CD14-positive monocyte (primary cell): Measurements from ENCODE around the gene GINS1. TPM values are rescaled to one million over a fixed set of nuclear protein-coding genes. Genes with fewer than 3 reads are reported as not detected.

Experiments
- DNase-seq, 3 donors: peaks; one replicate each; pipeline ENCODE4 v3.0.0-alpha.2; 2011 to 2022
- H2AFZ ChIP-seq: 2 replicates; pipeline ENCODE4 v1.6.0; 2012; ENCODE audit warnings: mild to moderate bottlenecking, low read depth, low read length, inconsistent platforms; ENCODE audit not compliant: insufficient read depth, poor library complexity, severe bottlenecking
- H3K27ac ChIP-seq, 2 donors: 1 replicate in 1 of 2; 2 replicates in 1 of 2; pipeline ENCODE4 v1.5.1; 2012 to 2013; ENCODE audit warnings: low read length in 2 of 2, control low read depth in 1 of 2, inconsistent platforms in 1 of 2, low read depth in 1 of 2, mild to moderate bottlenecking in 1 of 2
- H3K27me3 ChIP-seq, 2 donors: one replicate each; pipeline versions ENCODE4 v1.6.0 to v1.6.1; 2011 to 2013; ENCODE audit warnings: low read length in 2 of 2; ENCODE audit not compliant: control insufficient read depth in 2 of 2, insufficient read depth in 2 of 2
- H3K36me3 ChIP-seq, 2 donors: replicated peaks in 1 of 2; 1 replicate in 1 of 2; 2 replicates in 1 of 2; pipeline versions ENCODE4 v1.5.1 to v1.6.1; 2012 to 2013; ENCODE audit warnings: low read length in 2 of 2, control low read depth in 1 of 2, inconsistent platforms in 1 of 2, mild to moderate bottlenecking in 1 of 2; ENCODE audit not compliant: insufficient read depth in 2 of 2, control insufficient read depth in 1 of 2
- H3K4me1 ChIP-seq, 2 donors: 1 replicate in 1 of 2; 2 replicates in 1 of 2; pipeline versions ENCODE4 v1.5.1 to v1.6.1; 2012 to 2013; ENCODE audit warnings: low read length in 2 of 2, control low read depth in 1 of 2, inconsistent platforms in 1 of 2, mild to moderate bottlenecking in 1 of 2, moderate library complexity in 1 of 2; ENCODE audit not compliant: insufficient read depth in 2 of 2, control insufficient read depth in 1 of 2
- H3K4me2 ChIP-seq: replicated peaks from 2 replicates; pipeline ENCODE3; 2012; ENCODE audit warnings: low read length, moderate library complexity, mild to moderate bottlenecking; ENCODE audit not compliant: poor library complexity, severe bottlenecking; ENCODE audit errors: extremely low read depth
- H3K4me3 ChIP-seq, 3 experiments: fragments of 200-600 bp in 1 of 3; sonication (generic) in 1 of 3; replicated peaks in 1 of 3; 1 replicate in 2 of 3; 2 replicates in 1 of 3; pipeline ENCODE4 v1.5.1; 2011 to 2013; ENCODE audit warnings: low read length in 3 of 3, mild to moderate bottlenecking in 3 of 3, control low read depth in 2 of 3, low read depth in 2 of 3, inconsistent platforms in 1 of 3, moderate library complexity in 1 of 3
- H3K79me2 ChIP-seq: 2 replicates; pipeline ENCODE4 v1.6.0; 2012; ENCODE audit warnings: mild to moderate bottlenecking, control low read depth, inconsistent platforms, low read length, moderate library complexity; ENCODE audit not compliant: insufficient read depth
- H3K9ac ChIP-seq: 2 replicates; pipeline ENCODE4 v1.6.0; 2017; ENCODE audit warnings: low read length, mild to moderate bottlenecking; ENCODE audit not compliant: insufficient read depth, poor library complexity, severe bottlenecking
- H3K9me3 ChIP-seq, 2 donors: replicated peaks in 1 of 2; 1 replicate in 1 of 2; 2 replicates in 1 of 2; pipeline versions ENCODE4 v1.5.1 to v1.6.1; 2012 to 2013; ENCODE audit warnings: low read length in 2 of 2, control low read depth in 1 of 2; ENCODE audit not compliant: control insufficient read depth in 1 of 2, insufficient read depth in 1 of 2
- H4K20me1 ChIP-seq: 2 replicates; pipeline ENCODE4 v1.6.0; 2012; ENCODE audit warnings: mild to moderate bottlenecking, low read length, control low read depth, moderate library complexity; ENCODE audit not compliant: insufficient read depth
- H3K27ac Mint-ChIP-seq, 7 donors: one replicate each; pipeline ENCODE4 v1.8.0; 2020; ENCODE audit warnings: mild to moderate bottlenecking in 7 of 7, mixed read lengths in 7 of 7, moderate library complexity in 6 of 7, inconsistent platforms in 2 of 7
- H3K27me3 Mint-ChIP-seq, 3 donors: one replicate each; pipeline ENCODE4 v1.8.0; 2021 to 2022; ENCODE audit warnings: low read depth in 3 of 3, mild to moderate bottlenecking in 3 of 3, mixed read lengths in 3 of 3, moderate library complexity in 3 of 3, inconsistent platforms in 1 of 3
- H3K36me3 Mint-ChIP-seq, 2 donors: one replicate each; pipeline ENCODE4 v1.8.0; 2020; ENCODE audit warnings: mixed read lengths in 2 of 2, inconsistent platforms in 1 of 2, mild to moderate bottlenecking in 1 of 2
- H3K4me1 Mint-ChIP-seq: one replicate; pipeline ENCODE4 v1.8.0; 2020; ENCODE audit warnings: mild to moderate bottlenecking, mixed read lengths
- H3K4me3 Mint-ChIP-seq, 2 donors: one replicate each; pipeline ENCODE4 v1.8.0; 2020; ENCODE audit warnings: mild to moderate bottlenecking in 2 of 2, mixed read lengths in 2 of 2, moderate library complexity in 1 of 2
- H3K9me3 Mint-ChIP-seq, 7 donors: one replicate each; pipeline ENCODE4 v1.8.0; 2020 to 2022; ENCODE audit warnings: mixed read lengths in 7 of 7, mild to moderate bottlenecking in 6 of 7, moderate library complexity in 6 of 7, inconsistent platforms in 2 of 7
- CTCF ChIP-seq: fragments of 200-600 bp; IDR thresholded peaks from one replicate; pipeline ENCODE4 v1.8.0; 2022; ENCODE audit warnings: antibody characterized with exemption, mild to moderate bottlenecking
- WGBS: methylation state at CpG from one replicate; pipeline ENCODE4 v1.1.5; 2013; ENCODE audit warnings: missing lambda C conversion rate; ENCODE audit not compliant: insufficient coverage; 5-methylcytosine and 5-hydroxymethylcytosine counted together
- intact Hi-C, 2 donors: fragments of 100-400 bp; cut with micrococcal nuclease; formaldehyde crosslinking; loops; one replicate each; pipeline versions ENCODE4 v1.15.0 to v1.15.1; 2023
- polyA plus RNA-seq, 3 donors: library from polyadenylated mRNA; depleted of rRNA in 1 of 3; unstranded in 2 of 3; stranded (reverse) in 1 of 3; fragments of 300-500 nt in 2 of 3; fragments of >200 nt in 1 of 3; fragmentation: Illumina TruSeq in 2 of 3; gene quantifications; 1 replicate in 2 of 3; 2 replicates in 1 of 3; pipeline ENCODE4 v1.2.3, GENCODE V29; 2012 to 2021

Gene GINS1
- polyA plus RNA-seq, 3 donors = 0.16 to 0.48 (median 0.28) TPM

DNA sequence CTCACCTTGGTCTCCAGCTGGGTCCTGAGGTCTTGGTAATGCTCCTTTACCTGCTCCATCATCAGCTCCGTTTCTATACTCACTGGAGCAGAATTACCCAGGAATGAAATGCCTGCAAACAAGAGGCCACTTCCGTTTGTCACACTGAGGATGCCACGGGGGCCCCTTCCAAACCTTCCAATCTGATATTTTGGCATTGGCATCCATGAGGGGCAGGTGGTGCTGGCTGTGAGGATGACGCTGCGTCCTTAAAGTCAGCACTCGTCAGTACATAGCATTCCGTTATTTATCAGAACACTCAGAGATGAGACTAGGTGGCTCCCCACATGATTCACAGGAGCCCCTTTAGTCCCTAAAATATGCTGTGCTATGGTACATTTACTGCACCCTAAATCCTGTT is 72.7 kb downstream of the GINS1 start:
- intact Hi-C loops = no loop called here
- H3K27ac Mint-ChIP-seq = no peak overlapping the region
- H3K4me1 ChIP-seq = no peaks in the 10 kb centered on the region
- DNase-seq = no peak
- H3K9ac ChIP-seq = no peak overlapping the region
- no peak for TF ChIP-seq CTCF
- H3K4me1 Mint-ChIP-seq = no peaks in the 10 kb centered on the region
- H3K36me3 Mint-ChIP-seq = no peaks in the 10 kb centered on the region
- no peaks in the 10 kb centered on the region for H4K20me1 ChIP-seq
- H3K79me2 ChIP-seq = no peaks in the 10 kb centered on the region
- H3K9me3 ChIP-seq = no peaks in the 10 kb centered on the region
- H3K27me3 Mint-ChIP-seq = peaks cover 7 to 15% (median 8%) of the 10 kb centered on the region in 3 donors
- peaks cover 0 to 3% (median 0%) of the 10 kb centered on the region in 7 donors for H3K9me3 Mint-ChIP-seq
- H3K4me2 ChIP-seq = no peak overlapping the region
- no peak overlapping the region for H3K4me3 Mint-ChIP-seq
- WGBS = 98% methylated on average over 7 of the region's 7 CpGs
- H2AFZ ChIP-seq = no peak overlapping the region
- no peak overlapping the region for H3K4me3 ChIP-seq
- H3K36me3 ChIP-seq = no peaks in the 10 kb centered on the region
- no peak overlapping the region for H3K27ac ChIP-seq
- H3K27me3 ChIP-seq = peaks cover 0 to 4% of the 10 kb centered on the region in 2 donors

- Histone ChIP-seq H3K9me3 (no peaks in the 10 kb centered on the region), H3K4me1 (no peaks in the 10 kb centered on the region), H3K36me3 (no peaks in the 10 kb centered on the region), H3K9ac (no peak overlapping the region), H3K27me3 (peaks cover 0 to 8% of the 10 kb centered on the region in 2 donors), H3K4me2 (no peak overlapping the region), H3K79me2 (no peaks in the 10 kb centered on the region), H2AFZ (no peak overlapping the region), H4K20me1 (no peaks in the 10 kb centered on the region), H3K27ac (no peak overlapping the region), H3K4me3 (no peak overlapping the region)
- no peak for TF ChIP-seq CTCF
- no peak for DNase-seq
- peaks cover 0 to 3% (median 0%) of the 10 kb centered on the region in 7 donors for H3K9me3 Mint-ChIP-seq
- H3K4me1 Mint-ChIP-seq = no peaks in the 10 kb centered on the region
- H3K27ac Mint-ChIP-seq = peak overlapping the region in 1 of 7 donors; percentile 45
- H3K27me3 Mint-ChIP-seq = peaks cover 7 to 18% (median 8%) of the 10 kb centered on the region in 3 donors
- no peak overlapping the region for H3K4me3 Mint-ChIP-seq
- no peaks in the 10 kb centered on the region for H3K36me3 Mint-ChIP-seq
- WGBS = 95% methylated on average over 7 of the region's 9 CpGs
- intact Hi-C loops = no loop called here
Observed at GRCh38 chr20:25480797-25481196, 73.3 kb downstream of the GINS1 start.
